HG03159 (cell line): Measurements from ENCODE around the gene RNASE11.
"Not testable (repeated sequence)": the region's sequence is repeated elsewhere in the genome, so short reads cannot be mapped to it uniquely, and the experiment has no call there.

Experiments used
- ATAC-seq: cut with Tn5 transposase; IDR thresholded peaks from one replicate; pipeline ENCODE4 v1.9.1; 2021; ENCODE audit warnings: mild to moderate bottlenecking, moderate library complexity; ENCODE audit not compliant: unreplicated experiment

RNASE11 gene

GRCh38 chr14:20614038-20614840 lies 26.4 kb upstream of the RNASE11 start:
- no peak for ATAC-seq

DNA sequence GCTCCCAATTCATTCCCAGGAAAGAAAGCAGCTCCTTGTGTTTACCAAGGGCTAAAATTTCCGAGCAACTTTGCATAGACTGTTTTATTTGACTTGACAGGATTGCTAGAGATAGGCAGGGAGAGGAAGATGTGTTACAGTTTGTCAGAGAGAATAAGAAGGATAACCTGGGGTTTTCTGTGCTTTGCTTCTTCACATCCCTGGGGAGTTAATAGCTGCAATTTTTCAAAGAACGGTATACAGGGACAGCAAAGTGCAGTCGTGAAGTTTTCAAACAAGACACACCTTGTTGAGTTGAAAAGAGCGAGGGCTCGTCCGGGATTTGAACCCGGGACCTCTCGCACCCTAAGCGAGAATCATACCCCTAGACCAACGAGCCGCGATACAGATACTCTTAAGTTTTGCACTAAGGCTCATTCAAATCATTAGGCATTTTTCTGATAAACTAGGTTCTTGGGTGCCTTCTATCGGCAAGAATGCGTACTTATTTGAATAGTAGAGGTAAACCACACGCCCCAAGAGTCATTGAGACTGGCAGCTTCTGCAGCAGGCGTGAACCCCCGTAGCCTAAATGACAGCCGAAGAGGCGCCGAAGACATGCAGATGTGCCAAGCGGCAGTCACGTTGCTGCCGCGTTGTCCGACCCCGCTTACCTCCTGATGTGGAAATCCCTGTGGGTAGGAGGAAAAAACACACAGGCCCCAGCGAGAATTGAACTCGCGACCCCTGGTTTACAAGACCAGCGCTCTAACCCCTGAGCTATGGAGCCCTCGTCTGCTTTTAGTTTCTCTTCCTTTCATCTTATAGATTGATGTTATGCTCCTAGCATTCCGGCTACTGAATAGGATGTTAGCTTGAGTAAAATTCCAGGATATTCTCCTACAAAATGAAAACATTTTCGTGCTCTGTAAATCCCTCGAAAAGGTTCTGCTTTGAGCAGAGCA lies 25.6 kb upstream of the RNASE11 start:
- peak; percentile 68 for ATAC-seq

- no peak for ATAC-seq
Observed at GRCh38 chr14:20612403-20612802, 24.6 kb upstream of the RNASE11 start.

DNA sequence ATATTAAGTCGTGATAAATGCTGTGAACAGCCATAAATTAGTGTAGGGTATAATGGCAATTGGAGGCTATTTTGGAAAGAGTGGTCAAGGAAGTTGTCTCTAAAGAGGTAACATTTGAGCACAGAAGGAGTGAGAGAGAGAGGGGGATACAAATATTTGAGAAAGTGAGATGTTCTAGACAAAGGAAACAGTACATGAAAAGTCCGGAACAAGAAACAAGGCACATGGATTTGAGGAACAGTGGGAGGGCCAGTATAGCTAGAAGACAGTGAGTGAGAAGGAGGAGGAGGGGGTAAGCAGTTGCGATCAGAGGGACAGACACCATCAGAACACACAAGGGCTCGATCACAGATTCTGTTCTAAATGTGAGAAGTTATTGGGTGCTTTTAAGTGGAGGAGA lies 23.5 kb upstream of the RNASE11 start:
- no peak for ATAC-seq

DNA sequence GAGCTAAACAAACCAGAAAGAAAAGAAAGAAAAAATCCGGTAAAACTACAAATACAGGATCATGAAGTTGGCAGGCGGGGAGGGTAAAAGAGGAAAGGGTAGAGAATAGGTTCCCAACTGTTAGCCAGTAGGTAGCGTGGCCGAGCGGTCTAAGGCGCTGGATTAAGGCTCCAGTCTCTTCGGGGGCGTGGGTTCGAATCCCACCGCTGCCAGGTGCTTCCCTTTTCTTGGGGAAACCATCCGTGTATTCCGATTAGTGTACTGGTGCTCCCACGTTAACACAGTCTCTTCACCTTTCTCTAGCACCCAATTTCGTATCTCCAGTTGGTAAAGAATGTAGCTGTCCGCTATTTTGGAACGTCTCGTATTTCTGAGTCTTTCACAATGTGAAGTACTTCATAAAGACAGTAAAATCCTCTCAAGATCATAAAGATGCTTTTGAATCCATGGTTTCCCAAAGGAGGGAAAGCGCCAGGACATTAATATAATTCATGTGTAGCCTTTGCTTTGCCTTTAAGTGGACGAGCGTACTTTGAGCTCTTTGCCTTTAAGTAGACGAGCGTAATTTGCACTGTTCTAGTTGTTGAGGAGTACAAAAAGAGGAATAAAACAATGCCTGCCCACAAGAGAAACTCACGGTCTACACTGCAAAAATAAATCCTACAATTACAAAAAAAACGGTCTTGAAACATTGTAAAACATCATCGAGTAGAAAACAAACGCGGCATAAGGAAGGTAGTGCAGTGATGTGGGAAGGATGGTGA lies 22.4 kb upstream of the RNASE11 start:
- no peak for ATAC-seq

GRCh38 chr14:20609215-20610001 lies 21.6 kb upstream of the RNASE11 start:
- no peak for ATAC-seq

DNA sequence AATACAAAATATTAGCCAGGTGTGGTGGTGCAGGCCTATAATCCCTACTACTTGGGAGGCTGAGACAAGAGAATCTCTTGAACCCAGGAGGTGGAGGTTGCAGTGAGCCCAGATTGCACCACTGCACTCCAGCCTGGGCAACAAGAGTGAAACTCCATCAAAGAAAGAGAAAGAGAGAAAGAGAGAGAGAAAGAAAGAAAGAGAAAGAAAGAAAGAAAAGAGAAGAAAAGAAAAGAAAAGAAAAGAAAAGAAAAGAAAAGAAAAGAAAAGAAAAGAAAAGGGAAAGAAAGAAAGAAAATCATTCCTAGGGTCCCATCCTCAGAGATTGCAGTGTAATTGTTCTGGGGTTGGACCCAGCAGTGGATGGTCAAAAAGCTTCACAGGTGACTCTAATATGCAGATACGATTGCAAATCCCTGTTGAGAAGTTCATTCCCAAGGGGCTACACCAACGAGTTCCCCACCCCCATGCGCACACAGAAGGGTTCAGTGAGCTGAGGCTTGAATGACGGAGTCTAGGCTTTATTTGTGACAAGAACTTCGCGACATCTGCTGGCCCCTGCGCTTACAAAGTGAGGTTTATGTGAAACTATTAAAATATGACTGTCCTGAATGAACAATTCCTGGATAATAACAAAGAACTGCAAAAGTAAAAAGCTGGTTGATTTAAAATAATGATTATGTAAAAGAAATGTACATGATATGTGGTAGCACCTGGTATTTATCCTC lies 20.7 kb upstream of the RNASE11 start:
- no peak for ATAC-seq

GRCh38 chr14:20607617-20608016 lies 19.8 kb upstream of the RNASE11 start:
- ATAC-seq: no peak

- ATAC-seq: no peak
Observed at GRCh38 chr14:20606902-20607242, 19.1 kb upstream of the RNASE11 start.

GRCh38 chr14:20606190-20606901 lies 18.5 kb upstream of the RNASE11 start:
- ATAC-seq: no peak

- no peak for ATAC-seq
Observed at GRCh38 chr14:20603813-20604690, 16.3 kb upstream of the RNASE11 start.

GRCh38 chr14:20602583-20602982 lies 14.8 kb upstream of the RNASE11 start:
- ATAC-seq: no peak

DNA sequence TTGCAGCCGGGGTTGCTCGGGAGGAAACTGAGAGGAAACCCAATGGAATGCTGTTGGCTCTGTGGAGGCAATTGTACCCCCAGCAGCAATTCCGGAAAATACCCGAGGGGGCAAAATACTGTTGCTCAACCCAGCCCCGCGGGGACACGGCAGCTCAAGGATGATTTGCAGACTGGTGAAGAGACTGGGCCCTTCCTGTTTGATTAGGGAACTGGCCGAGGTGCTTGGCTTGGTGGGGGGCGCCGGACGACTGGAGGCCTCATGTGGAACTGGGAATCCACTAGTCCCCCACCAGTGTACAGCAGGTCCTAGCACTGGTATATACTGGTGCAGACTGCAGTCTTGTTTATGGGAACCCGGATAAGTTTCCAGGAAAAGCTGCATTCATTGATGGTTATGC lies 13.7 kb upstream of the RNASE11 start:
- no peak for ATAC-seq

- no peak for ATAC-seq
Observed at GRCh38 chr14:20597108-20597507, 9.3 kb upstream of the RNASE11 start.

- not testable (repeated sequence) for ATAC-seq
Observed at GRCh38 chr14:20595726-20596125, 7.9 kb upstream of the RNASE11 start.

DNA sequence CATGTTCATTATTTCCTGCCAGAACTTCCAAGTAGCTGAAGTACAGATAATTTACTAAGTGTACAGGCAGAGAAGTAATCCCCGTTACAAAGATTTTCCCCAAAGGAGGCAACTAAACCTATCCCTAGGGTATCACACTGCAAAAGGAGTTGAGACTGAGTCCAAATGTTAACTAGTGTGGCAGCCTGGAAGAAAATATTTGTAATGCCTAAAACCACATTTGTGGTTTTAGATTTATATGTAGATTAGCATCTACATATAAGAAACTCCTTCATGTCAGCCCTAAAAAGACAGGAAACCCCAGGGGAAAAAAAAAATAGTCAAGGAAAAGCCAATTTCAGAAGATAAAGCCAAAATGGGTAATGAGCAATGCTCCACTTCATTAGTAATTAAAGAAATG lies 4.8 kb upstream of the RNASE11 start:
- ATAC-seq: no peak

DNA sequence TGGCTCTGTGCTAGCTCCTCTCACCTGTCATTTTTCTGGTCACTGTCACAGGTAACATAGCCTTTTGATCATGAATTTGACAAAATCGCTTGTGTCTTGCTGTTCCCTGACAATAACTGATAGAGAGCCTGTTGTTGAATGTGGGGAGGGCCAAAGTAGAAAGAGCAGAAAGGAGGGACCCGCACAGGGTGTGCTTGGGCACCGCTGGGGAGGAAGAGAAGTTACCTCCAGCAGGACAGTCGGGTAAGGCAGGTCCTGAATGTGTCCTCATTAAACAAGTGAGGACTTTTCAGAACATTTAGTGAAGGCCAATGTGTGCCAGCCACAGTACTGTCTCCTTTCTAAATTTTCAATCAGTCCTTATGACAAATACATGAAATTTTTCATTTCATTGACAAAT lies 3.4 kb upstream of the RNASE11 start, which contains the start of gene RNASE12:
Gene RNASE12 (minus strand): TSS at position 142 of the 400 bp plus-strand sequence. CDS start 653 bp downstream, outside the sequence.
- ATAC-seq: no peak

DNA sequence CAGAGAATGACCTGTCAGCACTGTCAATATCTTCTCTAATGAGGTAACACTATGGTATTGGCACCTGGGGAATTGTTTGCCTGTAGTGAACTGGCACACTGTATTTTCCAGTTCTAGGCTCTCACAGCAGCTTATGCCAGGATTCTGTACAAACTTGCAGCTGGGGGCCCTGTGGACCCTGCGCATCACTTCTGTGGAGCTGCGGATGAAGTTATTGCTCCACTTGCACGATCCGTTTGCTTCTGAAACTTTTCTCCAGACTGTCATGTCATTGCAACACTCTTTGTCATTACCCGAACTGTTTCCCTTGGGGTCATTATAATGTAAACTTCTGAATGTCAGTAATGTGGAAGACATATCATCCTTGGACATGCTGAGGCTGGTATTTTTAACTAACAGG lies 3.9 kb downstream of the RNASE11 start:
- ATAC-seq: no peak
